ENCODE results near the gene FAM216A.
A peak's percentile ranks its signal among the peaks of the same experiment; 100 is the strongest.

The FAM216A gene

GRCh38 chr12:110501752-110502738 is 33.4 kb downstream of the FAM216A start, which contains the start of the genes RAD9B and VPS29:
TSS of gene RAD9B (plus strand) at chr12:110502331. CDS start at chr12:110502338, 7 bp downstream.
TSS of gene VPS29 (minus strand) at chr12:110502111. CDS start at chr12:110502051, 60 bp downstream.
- TF ChIP-seq EZH2phosphoT487 (IDR thresholded peaks at IDR 0.05; ENCODE audit: borderline replicate concordance, low read length) (no peak), CTCF (IDR thresholded peaks at IDR 0.05; ENCODE audit: low read depth, low read length, poor library complexity, severe bottlenecking) (no peak)
- Histone ChIP-seq H4K20me1 (ENCODE audit: control insufficient read depth, insufficient read depth, low read depth, low read length) (peaks cover 9% of the 10 kb centered on the region; the same call in 1 of the 2 replicates), H3K9me2 (replicated peaks; ENCODE audit: control insufficient read depth, low read length) (no peaks in the 10 kb centered on the region), H3K9me3 (ENCODE audit: control insufficient read depth, insufficient read depth, low read length) (peaks cover 6% of the 10 kb centered on the region; the same call in 1 of the 2 replicates), H3F3A (ENCODE audit: control insufficient read depth, insufficient read depth) (peaks cover 15% of the 10 kb centered on the region; the same call in 1 of the 2 replicates), H3K79me2 (ENCODE audit: control insufficient read depth, low read length) (peaks cover 47% of the 10 kb centered on the region), H3K27ac (ENCODE audit: low read depth, low read length) (peak within 1 kb of the TSS; percentile 68), H3K36me3 (ENCODE audit: control insufficient read depth, low read length) (peaks cover 40% of the 10 kb centered on the region), H3K4me3 (ENCODE audit: low read length) (peak within 1 kb of the TSS; percentile 90), H3K27me3 (ENCODE audit: control insufficient read depth, low read length) (no peaks in the 10 kb centered on the region), H3K4me1 (ENCODE audit: control insufficient read depth, low read length) (peaks cover 27% of the 10 kb centered on the region), H3K4me2 (ENCODE audit: low read length) (peak within 1 kb of the TSS; percentile 52)

- peaks cover 9% of the 10 kb centered on the region; the same call in 1 of the 2 replicates for H4K20me1 ChIP-seq (ENCODE audit: control insufficient read depth, insufficient read depth, low read depth, low read length)
- H3K9me2 ChIP-seq (replicated peaks; ENCODE audit: control insufficient read depth, low read length) = no peaks in the 10 kb centered on the region
- peaks cover 15% of the 10 kb centered on the region; the same call in 1 of the 2 replicates for H3F3A ChIP-seq (ENCODE audit: control insufficient read depth, insufficient read depth)
- no peak overlapping the region for H3K4me3 ChIP-seq (ENCODE audit: low read length)
- peaks cover 31% of the 10 kb centered on the region for H3K4me1 ChIP-seq (ENCODE audit: control insufficient read depth, low read length)
- TF ChIP-seq CTCF (IDR thresholded peaks at IDR 0.05; ENCODE audit: low read depth, low read length, poor library complexity, severe bottlenecking) (no peak), EZH2phosphoT487 (IDR thresholded peaks at IDR 0.05; ENCODE audit: borderline replicate concordance, low read length) (no peak)
- H3K27me3 ChIP-seq (ENCODE audit: control insufficient read depth, low read length) = no peaks in the 10 kb centered on the region
- no peak overlapping the region for H3K27ac ChIP-seq (ENCODE audit: low read depth, low read length)
- H3K79me2 ChIP-seq (ENCODE audit: control insufficient read depth, low read length) = peaks cover 34% of the 10 kb centered on the region
- H3K4me2 ChIP-seq (ENCODE audit: low read length) = no peak overlapping the region
- H3K9me3 ChIP-seq (ENCODE audit: control insufficient read depth, insufficient read depth, low read length) = peaks cover 6% of the 10 kb centered on the region; the same call in 1 of the 2 replicates
- H3K36me3 ChIP-seq (ENCODE audit: control insufficient read depth, low read length) = peaks cover 31% of the 10 kb centered on the region
These were observed 34.8 kb downstream of the FAM216A start for GRCh38 chr12:110503432-110503831.

GRCh38 chr12:110505332-110505731 is 36.7 kb downstream of the FAM216A start:
- TF ChIP-seq EZH2phosphoT487 (IDR thresholded peaks at IDR 0.05; ENCODE audit: borderline replicate concordance, low read length) (no peak), CTCF (IDR thresholded peaks at IDR 0.05; ENCODE audit: low read depth, low read length, poor library complexity, severe bottlenecking) (no peak)
- Histone ChIP-seq H3F3A (ENCODE audit: control insufficient read depth, insufficient read depth) (peaks cover 5% of the 10 kb centered on the region; the same call in 1 of the 2 replicates), H4K20me1 (ENCODE audit: control insufficient read depth, insufficient read depth, low read depth, low read length) (peaks cover under 1% of the 10 kb centered on the region; the same call in 1 of the 2 replicates), H3K79me2 (ENCODE audit: control insufficient read depth, low read length) (peaks cover 15% of the 10 kb centered on the region), H3K9me3 (ENCODE audit: control insufficient read depth, insufficient read depth, low read length) (peaks cover 6% of the 10 kb centered on the region; the same call in 1 of the 2 replicates), H3K4me3 (ENCODE audit: low read length) (no peak overlapping the region), H3K36me3 (ENCODE audit: control insufficient read depth, low read length) (peaks cover 12% of the 10 kb centered on the region), H3K4me1 (ENCODE audit: control insufficient read depth, low read length) (peaks cover 16% of the 10 kb centered on the region), H3K4me2 (ENCODE audit: low read length) (no peak overlapping the region), H3K27ac (ENCODE audit: low read depth, low read length) (no peak overlapping the region), H3K27me3 (ENCODE audit: control insufficient read depth, low read length) (no peaks in the 10 kb centered on the region), H3K9me2 (replicated peaks; ENCODE audit: control insufficient read depth, low read length) (no peaks in the 10 kb centered on the region)
